Stimulated activated naive CD8-positive, alpha-beta T cell treated with anti-CD3 and anti-CD28 coated beads, Interleukin-15, Interleukin-2, amounts not matched to agents 100 ng/mL and 50 ng/mL, for 24 hours (primary cell): Measurements from ENCODE around the gene UBALD2.
"Not testable (repeated sequence)": the region's sequence is repeated elsewhere in the genome, so short reads cannot be mapped to it uniquely, and the experiment has no call there.

ENCODE experiments used
- H3K27ac Mint-ChIP-seq: one replicate; pipeline ENCODE4 v1.8.0; 2021; ENCODE audit warnings: mild to moderate bottlenecking, mixed read lengths
- H3K27me3 Mint-ChIP-seq: one replicate; pipeline ENCODE4 v1.8.0; 2021; ENCODE audit warnings: mixed read lengths
- H3K36me3 Mint-ChIP-seq: one replicate; pipeline ENCODE4 v1.8.0; 2021; ENCODE audit warnings: low read depth, mixed read lengths
- H3K4me1 Mint-ChIP-seq: one replicate; pipeline ENCODE4 v1.8.0; 2021; ENCODE audit warnings: low read depth, mixed read lengths
- H3K4me3 Mint-ChIP-seq: one replicate; pipeline ENCODE4 v1.8.0; 2021; ENCODE audit warnings: mild to moderate bottlenecking, mixed read lengths
- H3K9me3 Mint-ChIP-seq: one replicate; pipeline ENCODE4 v1.8.0; 2021; ENCODE audit warnings: mixed read lengths

UBALD2 gene

GRCh38 chr17:76267051-76267576, 2.0 kb downstream of the UBALD2 start:
- H3K4me3 Mint-ChIP-seq = peak overlapping the region; percentile 91

GRCh38 chr17:76267581-76268001, 2.4 kb downstream of the UBALD2 start:
- Mint-ChIP-seq H3K36me3 (peaks cover 43% of the 10 kb centered on the region), H3K4me1 (peaks cover 62% of the 10 kb centered on the region), H3K4me3 (peak overlapping the region; percentile 91), H3K27ac (peak overlapping the region; percentile 98)
- not testable (repeated sequence) for H3K9me3 Mint-ChIP-seq, H3K27me3 Mint-ChIP-seq

More at GRCh38 chr17:76267051-76267576, 2.0 kb downstream of the UBALD2 start:
- H3K27me3 Mint-ChIP-seq = no peaks in the 10 kb centered on the region
- H3K9me3 Mint-ChIP-seq = no peaks in the 10 kb centered on the region
- H3K4me1 Mint-ChIP-seq = peaks cover 62% of the 10 kb centered on the region
- H3K27ac Mint-ChIP-seq = peak overlapping the region; percentile 98
- peaks cover 43% of the 10 kb centered on the region for H3K36me3 Mint-ChIP-seq

GRCh38 chr17:76268015-76268749, 3.0 kb downstream of the UBALD2 start:
- peak overlapping the region; percentile 98 for H3K27ac Mint-ChIP-seq
- no peaks in the 10 kb centered on the region for H3K9me3 Mint-ChIP-seq
- H3K36me3 Mint-ChIP-seq = peaks cover 43% of the 10 kb centered on the region
- peak overlapping the region; percentile 91 for H3K4me3 Mint-ChIP-seq
- H3K27me3 Mint-ChIP-seq = no peaks in the 10 kb centered on the region
- H3K4me1 Mint-ChIP-seq = peaks cover 62% of the 10 kb centered on the region

- Mint-ChIP-seq H3K4me3 (peak overlapping the region; percentile 91), H3K27ac (peak overlapping the region; percentile 98), H3K4me1 (peaks cover 62% of the 10 kb centered on the region), H3K27me3 (no peaks in the 10 kb centered on the region), H3K36me3 (peaks cover 43% of the 10 kb centered on the region), H3K9me3 (no peaks in the 10 kb centered on the region)
Measured at GRCh38 chr17:76268991-76269981, 4.1 kb downstream of the UBALD2 start.

- peak overlapping the region; percentile 98 for H3K27ac Mint-ChIP-seq
- H3K4me3 Mint-ChIP-seq = peak overlapping the region; percentile 91
- peaks cover 66% of the 10 kb centered on the region for H3K4me1 Mint-ChIP-seq
- peaks cover 43% of the 10 kb centered on the region for H3K36me3 Mint-ChIP-seq
- H3K27me3 Mint-ChIP-seq = no peaks in the 10 kb centered on the region
- no peaks in the 10 kb centered on the region for H3K9me3 Mint-ChIP-seq
Measured at GRCh38 chr17:76270127-76270592, 5.0 kb downstream of the UBALD2 start.

GRCh38 chr17:76270770-76271668, 5.9 kb downstream of the UBALD2 start:
- Mint-ChIP-seq H3K27ac (peak overlapping the region; percentile 95), H3K9me3 (no peaks in the 10 kb centered on the region), H3K36me3 (peaks cover 43% of the 10 kb centered on the region), H3K27me3 (no peaks in the 10 kb centered on the region), H3K4me3 (peak overlapping the region; percentile 91), H3K4me1 (peaks cover 72% of the 10 kb centered on the region)

GRCh38 chr17:76271669-76272540, 6.8 kb downstream of the UBALD2 start:
- Mint-ChIP-seq H3K9me3 (no peaks in the 10 kb centered on the region), H3K36me3 (peaks cover 35% of the 10 kb centered on the region), H3K27me3 (no peaks in the 10 kb centered on the region), H3K4me1 (peaks cover 81% of the 10 kb centered on the region), H3K4me3 (peak overlapping the region; percentile 91), H3K27ac (peak overlapping the region; percentile 95)

GRCh38 chr17:76272541-76273444, 7.6 kb downstream of the UBALD2 start:
- peaks cover 87% of the 10 kb centered on the region for H3K4me1 Mint-ChIP-seq
- H3K9me3 Mint-ChIP-seq = no peaks in the 10 kb centered on the region
- peak overlapping the region; percentile 95 for H3K27ac Mint-ChIP-seq
- H3K27me3 Mint-ChIP-seq = no peaks in the 10 kb centered on the region
- peak overlapping the region; percentile 91 for H3K4me3 Mint-ChIP-seq
- H3K36me3 Mint-ChIP-seq = peaks cover 29% of the 10 kb centered on the region

GRCh38 chr17:76273445-76274111, 8.4 kb downstream of the UBALD2 start:
- peak overlapping the region; percentile 95 for H3K27ac Mint-ChIP-seq
- H3K4me1 Mint-ChIP-seq = peaks cover 79% of the 10 kb centered on the region
- peak overlapping the region; percentile 91 for H3K4me3 Mint-ChIP-seq
- peaks cover 23% of the 10 kb centered on the region for H3K36me3 Mint-ChIP-seq
- H3K27me3 Mint-ChIP-seq = no peaks in the 10 kb centered on the region
- no peaks in the 10 kb centered on the region for H3K9me3 Mint-ChIP-seq

GRCh38 chr17:76274112-76274956, 9.2 kb downstream of the UBALD2 start:
- H3K27ac Mint-ChIP-seq = peak overlapping the region; percentile 67
- no peak overlapping the region for H3K4me3 Mint-ChIP-seq
- peaks cover 18% of the 10 kb centered on the region for H3K36me3 Mint-ChIP-seq
- no peaks in the 10 kb centered on the region for H3K9me3 Mint-ChIP-seq
- H3K27me3 Mint-ChIP-seq = no peaks in the 10 kb centered on the region
- peaks cover 72% of the 10 kb centered on the region for H3K4me1 Mint-ChIP-seq

- no peaks in the 10 kb centered on the region for H3K9me3 Mint-ChIP-seq
- H3K27me3 Mint-ChIP-seq = no peaks in the 10 kb centered on the region
- peaks cover 63% of the 10 kb centered on the region for H3K4me1 Mint-ChIP-seq
- H3K27ac Mint-ChIP-seq = no peak overlapping the region
- H3K36me3 Mint-ChIP-seq = peaks cover 11% of the 10 kb centered on the region
- H3K4me3 Mint-ChIP-seq = no peak overlapping the region
Measured at GRCh38 chr17:76275382-76276068, 10.4 kb downstream of the UBALD2 start.
